Psoas muscle (tissue), 8 donors: ENCODE data around the gene IER5. TPM values are rescaled to one million over a fixed set of nuclear protein-coding genes. Genes with fewer than 3 reads are reported as not detected.
A peak's percentile ranks its signal among the peaks of the same experiment; 100 is the strongest.

Experiments used
- ATAC-seq, 4 donors: fragments of 200-7000 bp; cut with Tn5 transposase; one replicate each; pipeline ENCODE4 v1.9.1; 2020; ENCODE audit warnings: moderate library complexity in 3 of 4, mild to moderate bottlenecking in 2 of 4
- DNase-seq, 2 donors: peaks; one replicate each; pipeline ENCODE4 v3.0.0-alpha.2; 2020
- H3K27ac ChIP-seq: fragments of 200-600 bp; one replicate; pipeline ENCODE4 v1.8.0; 2022
- H3K27me3 ChIP-seq, 3 donors: fragments of 200-600 bp in 1 of 3; one replicate each; pipeline versions ENCODE4 v1.6.1 to v1.8.0; 2013 to 2022; ENCODE audit warnings: low read length in 2 of 3, mild to moderate bottlenecking in 2 of 3, moderate library complexity in 1 of 3; ENCODE audit not compliant: insufficient read depth in 3 of 3
- H3K36me3 ChIP-seq, 2 donors: fragments of 200-600 bp in 1 of 2; one replicate each; pipeline versions ENCODE4 v1.6.1 to v1.8.0; 2013 to 2022; ENCODE audit warnings: low read depth in 1 of 2, mild to moderate bottlenecking in 1 of 2, moderate library complexity in 1 of 2; ENCODE audit not compliant: insufficient read depth in 1 of 2
- H3K4me1 ChIP-seq: fragments of 200-600 bp; one replicate; pipeline ENCODE4 v1.8.0; 2022
- H3K4me3 ChIP-seq: fragments of 200-600 bp; one replicate; pipeline ENCODE4 v1.8.0; 2022; ENCODE audit warnings: mild to moderate bottlenecking
- H3K9me3 ChIP-seq: fragments of 200-600 bp; one replicate; pipeline ENCODE4 v1.8.0; 2022
- WGBS, 3 donors: extraction: QIAGEN DNeasy Blood & Tissue Kit; methylation state at CpG; one replicate each; pipeline versions ENCODE4 v1.1.6 to v1.1.7; 2013; 5-methylcytosine and 5-hydroxymethylcytosine counted together
- intact Hi-C, 2 donors: fragments of 100-400 bp; cut with DNase I; formaldehyde crosslinking; loops; one replicate each; pipeline versions ENCODE4 v1.11.0 to v1.14.2; 2022
- polyA plus RNA-seq, 3 donors: library from polyadenylated mRNA; stranded (reverse); fragments of 200-250 nt; gene quantifications; one replicate each; pipeline ENCODE4 v1.2.3, GENCODE V29; 2013
- total RNA-seq, 4 donors: library from RNA; stranded (reverse); fragmentation: NEBNext Ultra II Directional in 2 of 4; extraction: Animal tissue kit (Norgen Biotek cat#: 25700) in 2 of 4; gene quantifications; one replicate each; pipeline versions ENCODE4 v1.2.1 to v1.2.4, GENCODE V29; 2021 to 2023
- TF ChIP-seq, protein P1 (sequence below): fragments of 200-600 bp; IDR thresholded peaks from one replicate; pipeline ENCODE4 v1.8.0; 2022; ENCODE audit warnings: antibody characterized with exemption
- donor health status: healthy with polysubstance abuse.
- donor health status: DM: no; HTN: no; CAD: no; lungs with moderate emphysema.
- donor health status: Bipolar disorder and iron deficiency.
- donor health status: healthy.
- donor health status: DM: yes; HTN: yes; CAD: no.
- donor health status: DM: no; HTN: no; CAD: no.
- donor health status: DM: no; HTN: no; CAD: no.
- donor health status: DM: yes; HTN: yes; CAD: no.

Gene IER5
- total and polyA plus RNA-seq, 7 donors: 19.9 to 110 (median 37.5) TPM

DNA sequence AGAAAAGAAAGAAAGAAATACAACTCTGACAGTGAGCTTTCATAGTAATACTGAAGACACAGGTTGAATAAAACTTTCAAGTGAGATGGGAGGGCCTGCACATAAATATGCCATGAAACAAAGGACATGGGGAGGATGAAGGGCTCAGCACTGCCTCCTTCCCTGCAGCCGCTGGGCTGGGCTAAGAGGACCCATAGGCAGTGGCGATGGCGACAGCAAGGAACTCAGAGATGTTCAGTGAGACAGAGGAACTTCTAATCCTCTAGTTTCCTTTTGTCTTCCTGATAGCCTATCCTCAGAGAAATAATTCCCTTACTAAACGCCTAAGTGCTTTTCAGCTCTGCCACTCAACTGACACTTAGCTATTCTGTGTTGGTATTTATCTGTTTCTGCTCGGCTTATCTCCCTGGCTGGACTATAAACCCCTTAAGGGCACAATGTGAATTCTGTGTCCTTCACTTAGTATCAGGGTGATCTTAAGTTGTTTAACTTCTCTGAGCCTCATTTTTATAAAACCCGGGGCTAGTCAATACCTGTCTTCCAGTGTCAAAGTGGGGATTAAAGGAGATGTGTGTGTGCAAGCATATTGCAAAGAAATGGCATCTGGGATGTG, 24.4 kb upstream of the IER5 start:
- TF ChIP-seq, protein P1, sequence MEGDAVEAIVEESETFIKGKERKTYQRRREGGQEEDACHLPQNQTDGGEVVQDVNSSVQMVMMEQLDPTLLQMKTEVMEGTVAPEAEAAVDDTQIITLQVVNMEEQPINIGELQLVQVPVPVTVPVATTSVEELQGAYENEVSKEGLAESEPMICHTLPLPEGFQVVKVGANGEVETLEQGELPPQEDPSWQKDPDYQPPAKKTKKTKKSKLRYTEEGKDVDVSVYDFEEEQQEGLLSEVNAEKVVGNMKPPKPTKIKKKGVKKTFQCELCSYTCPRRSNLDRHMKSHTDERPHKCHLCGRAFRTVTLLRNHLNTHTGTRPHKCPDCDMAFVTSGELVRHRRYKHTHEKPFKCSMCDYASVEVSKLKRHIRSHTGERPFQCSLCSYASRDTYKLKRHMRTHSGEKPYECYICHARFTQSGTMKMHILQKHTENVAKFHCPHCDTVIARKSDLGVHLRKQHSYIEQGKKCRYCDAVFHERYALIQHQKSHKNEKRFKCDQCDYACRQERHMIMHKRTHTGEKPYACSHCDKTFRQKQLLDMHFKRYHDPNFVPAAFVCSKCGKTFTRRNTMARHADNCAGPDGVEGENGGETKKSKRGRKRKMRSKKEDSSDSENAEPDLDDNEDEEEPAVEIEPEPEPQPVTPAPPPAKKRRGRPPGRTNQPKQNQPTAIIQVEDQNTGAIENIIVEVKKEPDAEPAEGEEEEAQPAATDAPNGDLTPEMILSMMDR: no peak
- 74 to 82% (median 79%) methylated on average over 6 of the region's 6 CpGs for WGBS, 3 donors
- DNase-seq (no peak), ATAC-seq (no peak)
- peak overlapping the region; percentile 94 for H3K27ac ChIP-seq
- H3K27me3 ChIP-seq: no peaks in the 10 kb centered on the region
- H3K9me3 ChIP-seq: no peaks in the 10 kb centered on the region
- no peaks in the 10 kb centered on the region for H3K36me3 ChIP-seq
- peaks cover 23% of the 10 kb centered on the region for H3K4me1 ChIP-seq
- no peak overlapping the region for H3K4me3 ChIP-seq
- intact Hi-C loops: no loop called here

DNA sequence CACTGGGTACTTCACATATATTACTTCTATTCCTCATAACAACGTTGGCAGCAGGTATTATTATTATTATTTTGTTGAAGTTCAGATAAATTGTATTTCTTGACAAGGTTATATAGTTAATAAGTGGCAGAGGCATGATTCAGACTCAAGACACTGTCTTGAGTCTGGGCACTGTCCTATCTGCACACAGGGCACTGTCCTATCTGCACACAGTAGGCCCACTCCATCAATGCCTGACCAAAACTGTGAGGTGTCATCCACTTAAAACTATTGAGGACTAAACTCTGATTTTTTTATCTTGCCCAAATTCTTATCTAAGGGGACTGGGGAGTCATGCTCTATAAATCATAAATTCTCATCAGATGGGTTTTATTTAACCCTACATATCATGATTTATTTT, 23.8 kb upstream of the IER5 start:
- no peak for ATAC-seq
- no peaks in the 10 kb centered on the region for H3K27me3 ChIP-seq
- no peak overlapping the region for H3K4me3 ChIP-seq
- intact Hi-C loops: no loop called here
- peaks cover 23% of the 10 kb centered on the region for H3K4me1 ChIP-seq
- H3K9me3 ChIP-seq: no peaks in the 10 kb centered on the region
- TF ChIP-seq, protein P1: no peak
- WGBS, 3 donors: 79 to 85% (median 83%) methylated on average over 1 of the region's 1 CpG
- DNase-seq: no peak
- H3K36me3 ChIP-seq: no peaks in the 10 kb centered on the region
- H3K27ac ChIP-seq: no peak overlapping the region

DNA sequence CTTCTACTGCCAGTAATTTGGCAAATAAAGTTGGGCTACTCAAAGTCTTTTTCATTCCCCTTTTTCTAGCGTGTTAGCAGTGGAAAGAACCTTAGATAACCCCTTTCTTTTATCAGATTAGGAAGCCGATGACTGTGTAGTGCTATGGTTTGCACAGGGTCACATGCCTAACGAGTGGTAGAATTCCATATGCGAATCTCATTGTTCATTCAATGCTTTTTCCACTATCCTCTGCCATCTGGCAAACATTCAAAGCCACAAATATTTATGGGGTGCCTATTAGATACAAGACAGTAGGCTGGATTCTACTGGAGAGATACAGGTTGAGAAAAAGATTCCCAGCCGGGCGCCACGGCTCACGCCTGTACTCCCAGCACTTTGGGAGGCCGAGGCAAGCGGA, 14.9 kb upstream of the IER5 start:
- WGBS, 3 donors: 52 to 67% (median 55%) methylated on average over 10 of the region's 10 CpGs
- intact Hi-C loops: no loop called here
- no peak overlapping the region for H3K4me3 ChIP-seq
- H3K4me1 ChIP-seq: no peaks in the 10 kb centered on the region
- ATAC-seq: no peak
- DNase-seq: no peak
- H3K9me3 ChIP-seq: no peaks in the 10 kb centered on the region
- TF ChIP-seq, protein P1: no peak
- H3K36me3 ChIP-seq: no peaks in the 10 kb centered on the region
- H3K27me3 ChIP-seq: no peaks in the 10 kb centered on the region
- no peak overlapping the region for H3K27ac ChIP-seq

DNA sequence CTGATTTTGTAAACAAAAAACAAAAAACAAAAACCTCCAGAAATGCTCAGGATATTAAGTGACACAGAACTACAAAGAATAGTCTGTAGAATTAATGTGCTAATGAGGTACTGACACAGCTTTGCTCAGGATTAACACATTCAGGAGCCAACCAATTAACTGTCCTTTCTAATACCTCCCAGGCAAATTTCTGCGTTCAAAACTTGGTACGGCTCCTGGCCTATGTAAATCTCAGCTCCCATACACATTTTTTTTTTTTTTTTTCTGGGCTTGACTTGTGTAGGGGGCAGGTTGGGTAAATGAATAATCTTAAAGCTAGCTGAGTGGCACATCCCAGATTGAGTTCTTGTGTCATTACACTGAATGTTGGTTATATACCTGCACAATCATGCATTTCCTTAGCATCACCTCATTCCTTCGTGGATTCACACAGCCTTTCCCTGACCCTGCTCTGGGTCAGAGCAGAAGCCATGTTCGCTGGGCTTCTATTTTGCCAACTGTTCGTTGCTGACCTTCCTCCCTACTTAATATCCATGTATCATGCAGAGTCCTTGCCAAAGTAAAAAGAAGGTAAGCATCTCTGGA, 12.6 kb upstream of the IER5 start:
- no peaks in the 10 kb centered on the region for H3K27me3 ChIP-seq
- no peaks in the 10 kb centered on the region for H3K4me1 ChIP-seq
- no peak overlapping the region for H3K27ac ChIP-seq
- no peak overlapping the region for H3K4me3 ChIP-seq
- no peak for ATAC-seq
- no peak for DNase-seq
- H3K9me3 ChIP-seq: no peaks in the 10 kb centered on the region
- WGBS, 3 donors: 75 to 82% (median 76%) methylated on average over 5 of the region's 5 CpGs
- intact Hi-C loops: no loop called here
- TF ChIP-seq, protein P1: no peak
- H3K36me3 ChIP-seq: no peaks in the 10 kb centered on the region

DNA sequence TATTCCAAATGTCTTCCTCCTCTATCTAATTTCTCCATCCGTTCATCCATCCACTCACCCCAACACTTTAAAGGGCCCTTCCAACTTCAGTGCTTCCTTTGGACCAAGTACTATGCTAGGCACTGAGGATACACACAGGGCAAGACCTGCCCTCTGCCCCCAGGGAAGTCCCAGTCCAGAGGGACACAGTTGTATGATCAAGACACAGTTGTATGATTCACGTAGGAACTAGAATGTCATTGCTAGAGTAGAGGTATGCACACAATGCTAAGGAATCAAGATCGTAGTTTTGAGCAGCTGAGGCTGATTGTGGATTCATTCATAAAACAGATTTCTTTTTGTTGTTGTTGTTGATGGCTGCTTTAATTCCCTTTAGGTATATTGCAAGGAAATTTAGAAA, 11.6 kb upstream of the IER5 start:
- Histone ChIP-seq H3K27ac (no peak overlapping the region), H3K36me3 (no peaks in the 10 kb centered on the region), H3K9me3 (no peaks in the 10 kb centered on the region), H3K4me1 (no peaks in the 10 kb centered on the region), H3K4me3 (no peak overlapping the region), H3K27me3 (no peaks in the 10 kb centered on the region)
- TF ChIP-seq, protein P1: no peak
- 68 to 78% (median 75%) methylated on average over 3 of the region's 3 CpGs for WGBS, 3 donors
- ATAC-seq (no peak), DNase-seq (no peak)
- intact Hi-C loops: no loop called here
